Panc1 (cell line): Measurements from ENCODE around the gene USP12. TPM values are rescaled to one million over a fixed set of nuclear protein-coding genes. Genes with fewer than 3 reads are reported as not detected.
A peak's percentile ranks its signal among the peaks of the same experiment; 100 is the strongest.

ENCODE experiments used
- ATAC-seq: fragments of 200-7000 bp; cut with Tn5 transposase; 2 replicates; pipeline ENCODE4 v1.9.1; 2020; ENCODE audit warnings: mild to moderate bottlenecking, moderate library complexity
- BruUV-seq: library from RNA; stranded (reverse); fragments of 400-500 nt; replicated peaks from 2 replicates; lab custom pipeline; 2021; lab: Mats Ljungman, UMichigan
- CTCF ChIA-PET: fragments of 300-600 bp; sonication (Branson Sonifier 250); formaldehyde crosslinking; loops from one replicate; lab custom pipeline; 2022; ENCODE audit warnings: antibody characterized with exemption; lab: Charles Lee
- POLR2A ChIA-PET: fragments of 300-600 bp; sonication (Branson Sonifier 250); formaldehyde crosslinking; loops from one replicate; lab custom pipeline; 2022; ENCODE audit warnings: antibody characterized with exemption; lab: Charles Lee
- DNase-seq: peaks from one replicate; pipeline ENCODE4 v3.0.0-alpha.2; 2010; ENCODE audit warnings: low read depth, low spot score
- H3K27ac ChIP-seq: 2 replicates; pipeline ENCODE4 v1.5.1; 2011; ENCODE audit warnings: mild to moderate bottlenecking, low read length, inconsistent platforms
- H3K27me3 ChIP-seq: fragments of 200-500 bp; sonication (Bioruptor generic); 2 replicates; pipeline ENCODE4 v1.6.0; 2014; ENCODE audit warnings: low read length, inconsistent platforms; ENCODE audit not compliant: control insufficient read depth, insufficient read depth
- H3K36me3 ChIP-seq: fragments of 200-500 bp; sonication (Bioruptor generic); 2 replicates; pipeline ENCODE4 v1.5.1; 2014; ENCODE audit warnings: inconsistent platforms, mild to moderate bottlenecking, low read length, moderate library complexity; ENCODE audit not compliant: control insufficient read depth, insufficient read depth
- H3K4me1 ChIP-seq: 2 replicates; pipeline ENCODE4 v1.5.1; 2011; ENCODE audit warnings: inconsistent platforms, mild to moderate bottlenecking, low read length, moderate library complexity; ENCODE audit not compliant: control insufficient read depth, insufficient read depth
- H3K4me3 ChIP-seq, 2 experiments: 2 replicates each; pipeline ENCODE4 v1.5.1; 2011 to 2012; ENCODE audit warnings: low read depth in 2 of 2, low read length in 2 of 2, mild to moderate bottlenecking in 2 of 2, inconsistent platforms in 1 of 2, moderate library complexity in 1 of 2
- H3K9me3 ChIP-seq: fragments of 200-500 bp; sonication (Bioruptor generic); 2 replicates; pipeline ENCODE4 v1.5.1; 2014; ENCODE audit warnings: low read depth, mild to moderate bottlenecking, inconsistent platforms, low read length, moderate library complexity; ENCODE audit not compliant: control insufficient read depth, insufficient read depth
- CTCF ChIP-seq: fragments of 450-650 bp; IDR thresholded peaks from 2 replicates; pipeline ENCODE4 v1.5.1; 2017; ENCODE audit warnings: mild to moderate bottlenecking
- POLR2AphosphoS5 ChIP-seq: IDR thresholded peaks from 2 replicates; pipeline ENCODE4 v1.6.1; 2012; ENCODE audit warnings: mild to moderate bottlenecking, low read depth, low read length, moderate library complexity
- REST ChIP-seq, 2 experiments: IDR thresholded peaks; 2 replicates each; pipeline ENCODE4 v1.6.1; 2011 to 2012; ENCODE audit warnings: low read depth in 2 of 2, control low read depth in 1 of 2, low read length in 1 of 2, mild to moderate bottlenecking in 1 of 2, moderate library complexity in 1 of 2; ENCODE audit not compliant: insufficient read depth in 1 of 2
- SIN3A ChIP-seq: IDR thresholded peaks from 2 replicates; pipeline ENCODE4 v1.6.1; 2012; ENCODE audit warnings: low read depth, mild to moderate bottlenecking, low read length, moderate library complexity, borderline replicate concordance; ENCODE audit not compliant: insufficient read depth
- TCF7L2 ChIP-seq: IDR thresholded peaks from 2 replicates; pipeline ENCODE4 v1.6.1; 2011; ENCODE audit warnings: mild to moderate bottlenecking, low read depth, low read length, inconsistent platforms
- in situ Hi-C: cut with HindIII; loops from 2 replicates; pipeline ENCODE4 v1.10.0; 2016; ENCODE audit warnings: low sequenced_read_pairs, low pct_unique_long_range_greater_than_20kb
- intact Hi-C: fragments of 100-400 bp; cut with micrococcal nuclease; formaldehyde crosslinking; loops from one replicate; pipeline ENCODE4 v1.10.0; 2022; ENCODE audit not compliant: unreplicated experiment
- total RNA-seq: library from RNA; stranded (reverse); gene quantifications from one replicate; pipeline ENCODE4 v1.2.1, GENCODE V29; 2021; ENCODE audit not compliant: unreplicated experiment

The USP12 gene
- total RNA-seq, 1 experiment from 2014 or later = 82.0 TPM

- Histone ChIP-seq H3K27me3 (no peaks in the 10 kb centered on the region), H3K9me3 (no peaks in the 10 kb centered on the region), H3K4me1 (peaks cover 44% of the 10 kb centered on the region), H3K36me3 (no peaks in the 10 kb centered on the region), H3K27ac (no peak overlapping the region; the same call in 1 of the 2 replicates), H3K4me3 (no peak overlapping the region)
- ChIA-PET CTCF (no interaction called here), POLR2A (no interaction called here)
- in situ Hi-C loops = no loop called here
- ATAC-seq = no peak
- TF ChIP-seq TCF7L2 (no peak), CTCF (no peak), REST (IDR thresholded peaks at IDR 0.05; ENCODE audit: insufficient read depth in 1 of 2, low read depth in 2 of 2, low read length in 1 of 2) (no peak), POLR2AphosphoS5 (no peak), SIN3A (no peak)
- BruUV-seq = no TSS peak
- no peak for DNase-seq
- intact Hi-C loops = no loop called here
Observed at GRCh38 chr13:27139565-27139964, 32.0 kb downstream of the USP12 start.

GRCh38 chr13:27138457-27139093, 33.0 kb downstream of the USP12 start:
- DNase-seq (no peak), ATAC-seq (no peak)
- no peaks in the 10 kb centered on the region for H3K36me3 ChIP-seq
- in situ Hi-C loops = no loop called here
- no peak overlapping the region for H3K4me3 ChIP-seq
- peaks cover 54% of the 10 kb centered on the region for H3K4me1 ChIP-seq
- no peaks in the 10 kb centered on the region for H3K27me3 ChIP-seq
- CTCF ChIA-PET = no interaction called here
- no TSS peak for BruUV-seq
- intact Hi-C loops = no loop called here
- H3K9me3 ChIP-seq = no peaks in the 10 kb centered on the region
- H3K27ac ChIP-seq = peak overlapping the region; percentile 71
- POLR2A ChIA-PET = no interaction called here
- TF ChIP-seq SIN3A (no peak), POLR2AphosphoS5 (no peak), CTCF (no peak), REST (IDR thresholded peaks at IDR 0.05; ENCODE audit: insufficient read depth in 1 of 2, low read depth in 2 of 2, low read length in 1 of 2) (no peak), TCF7L2 (no peak)
